ENCODE results near the gene LY6G6F.

The LY6G6F gene

DNA sequence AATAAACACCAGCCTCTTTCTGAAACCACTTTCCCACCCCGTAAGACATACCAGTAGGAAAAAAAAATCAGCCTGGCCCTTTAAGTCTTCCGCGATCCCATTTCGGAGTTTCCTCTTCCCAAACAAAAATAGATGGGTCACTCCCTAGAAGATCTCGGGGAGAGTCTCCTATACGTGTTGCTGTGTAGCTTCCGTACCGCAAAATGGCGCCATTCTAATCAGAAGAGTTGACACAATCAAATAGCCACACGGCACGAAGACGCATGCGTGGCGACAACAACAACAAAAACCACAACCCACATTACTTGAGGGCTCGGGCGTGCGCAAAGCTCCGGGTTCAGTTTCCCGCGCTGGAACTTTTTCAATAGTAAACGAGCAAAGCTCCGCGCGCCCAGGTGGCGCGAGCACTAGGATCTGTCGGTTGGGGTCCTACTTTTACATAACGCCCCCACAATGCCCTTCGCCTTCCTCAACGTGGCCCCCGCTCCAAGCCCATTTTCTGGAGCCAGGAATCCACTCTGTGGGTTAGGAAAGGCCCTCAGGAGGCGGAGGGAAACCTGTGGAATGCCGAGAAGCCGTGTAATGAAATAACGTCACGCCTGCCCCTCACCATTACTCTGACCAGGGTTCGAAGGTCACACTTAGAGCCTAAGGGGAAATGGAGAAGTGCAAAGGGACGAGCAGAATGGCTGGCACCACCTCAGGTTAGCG is 41.7 kb upstream of the LY6G6F start, which contains the start of gene GPANK1:
TSS of gene GPANK1 (minus strand) at position 208 of the 711 bp plus-strand sequence. CDS start 519 bp downstream, outside the sequence.
- no peak within 1 kb of the TSS for H4K8ac ChIP-seq (ENCODE audit: low read depth, low read length)
- H3K4me2 ChIP-seq (ENCODE audit: insufficient read depth, low read length, poor library complexity, severe bottlenecking), result peak within 1 kb of the TSS; percentile 92
- H3K9ac ChIP-seq (ENCODE audit: low read depth, low read length, poor library complexity), result peak within 1 kb of the TSS; percentile 93
- peak within 1 kb of the TSS; percentile 92 to 95 for H3K4me3 ChIP-seq (ENCODE audit: low read length in 2 of 2)
- peak within 1 kb of the TSS; percentile 64 for H4K91ac ChIP-seq (ENCODE audit: low read depth, low read length, poor library complexity)
- no peak within 1 kb of the TSS for H3K4ac ChIP-seq (ENCODE audit: low read length)
- peak within 1 kb of the TSS; percentile 84 for H2AFZ ChIP-seq (ENCODE audit: low read length)
- no peak within 1 kb of the TSS for H3K14ac ChIP-seq (ENCODE audit: low read length)
- DNase-seq (ENCODE audit: low spot score), result peak; percentile 79
- H3K79me1 ChIP-seq (ENCODE audit: low read depth, low read length), result peaks cover 7% of the 10 kb centered on the region
- peaks cover 15 to 16% of the 10 kb centered on the region in 2 donors for H3K4me1 ChIP-seq (ENCODE audit: control insufficient read depth in 2 of 2, insufficient read depth in 1 of 2, low read depth in 1 of 2, low read length in 2 of 2)
- H2BK12ac ChIP-seq (ENCODE audit: low read length), result no peak within 1 kb of the TSS
- H2BK120ac ChIP-seq (ENCODE audit: low read depth, low read length), result no peak within 1 kb of the TSS
- H3K18ac ChIP-seq (ENCODE audit: low read length), result peak within 1 kb of the TSS; percentile 92
- H3K27me3 ChIP-seq (ENCODE audit: control insufficient read depth in 3 of 3, insufficient read depth in 3 of 3, low read depth in 1 of 3, low read length in 3 of 3), result no peaks in the 10 kb centered on the region
- no peaks in the 10 kb centered on the region for H3K9me3 ChIP-seq (replicated peaks in 1 of 2; ENCODE audit: control insufficient read depth in 2 of 2, insufficient read depth in 1 of 2, low read depth in 1 of 2, low read length in 2 of 2)
- peak within 1 kb of the TSS; percentile 93 for H3K27ac ChIP-seq (replicated peaks; ENCODE audit: low read length)
- peak within 1 kb of the TSS; percentile 85 for H2AK5ac ChIP-seq (ENCODE audit: low read depth, low read length)
- peak within 1 kb of the TSS; percentile 58 for H3K23ac ChIP-seq (ENCODE audit: low read depth, low read length, poor library complexity)
- peaks cover 30 to 66% of the 10 kb centered on the region in 2 donors for H3K36me3 ChIP-seq (replicated peaks in 1 of 2; ENCODE audit: control insufficient read depth in 2 of 2, insufficient read depth in 2 of 2, low read length in 2 of 2)
- H2BK15ac ChIP-seq (ENCODE audit: low read length), result no peak within 1 kb of the TSS
- no CpG with 5 or more reads among the region's 39 CpGs for WGBS, 2 donors (ENCODE audit: extremely low coverage in 2 of 2, insufficient read length in 2 of 2, insufficient replicate concordance in 1 of 2)
- peak within 1 kb of the TSS; percentile 45 for H2BK5ac ChIP-seq (ENCODE audit: low read length)

DNA sequence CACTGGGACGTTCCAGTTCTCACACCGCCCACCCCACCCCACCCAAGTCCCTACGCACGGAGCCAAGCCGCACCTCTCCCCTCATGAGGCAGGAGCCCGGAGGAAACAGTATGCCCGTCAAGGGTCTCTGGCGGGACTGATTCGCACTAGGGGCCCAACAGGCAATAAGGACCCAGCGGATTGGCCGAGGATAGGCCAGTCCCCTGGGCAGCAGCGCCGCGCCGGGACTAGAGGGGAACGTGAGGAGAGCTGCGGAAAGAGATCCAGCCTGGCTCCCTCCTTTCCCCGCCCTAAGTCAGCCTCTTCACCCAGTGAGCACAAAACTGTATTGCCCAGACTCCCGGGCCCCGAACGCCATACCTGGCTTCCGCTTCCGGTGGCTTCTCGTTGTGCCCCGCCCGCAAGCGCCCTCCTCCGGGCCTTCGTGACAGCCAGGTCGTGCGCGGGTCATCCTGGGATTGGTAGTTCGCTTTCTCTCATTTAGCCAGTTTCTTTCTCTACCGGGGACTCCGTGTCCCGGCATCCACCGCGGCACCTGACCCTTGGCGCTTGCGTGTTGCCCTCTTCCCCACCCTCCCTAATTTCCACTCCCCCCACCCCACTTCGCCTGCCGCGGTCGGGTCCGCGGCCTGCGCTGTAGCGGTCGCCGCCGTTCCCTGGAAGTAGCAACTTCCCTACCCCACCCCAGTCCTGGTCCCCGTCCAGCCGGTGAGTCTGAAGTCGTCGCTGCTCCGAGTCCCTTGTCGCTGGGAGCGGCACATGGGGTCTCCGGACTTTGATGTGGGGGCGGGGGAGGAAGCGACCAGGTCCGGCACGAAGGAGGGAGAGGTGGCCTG is 40.9 kb upstream of the LY6G6F start, which contains the start of gene CSNK2B:
TSS of gene CSNK2B (plus strand) at position 580 of the 836 bp plus-strand sequence. CDS start 752 bp downstream, outside the sequence.
- peak; percentile 93 for DNase-seq (ENCODE audit: low spot score)
- no peak within 1 kb of the TSS for H3K4ac ChIP-seq (ENCODE audit: low read length)
- no peaks in the 10 kb centered on the region for H3K27me3 ChIP-seq (ENCODE audit: control insufficient read depth in 3 of 3, insufficient read depth in 3 of 3, low read depth in 1 of 3, low read length in 3 of 3)
- peaks cover 7% of the 10 kb centered on the region for H3K79me1 ChIP-seq (ENCODE audit: low read depth, low read length)
- H4K91ac ChIP-seq (ENCODE audit: low read depth, low read length, poor library complexity), result peak within 1 kb of the TSS; percentile 64
- peak within 1 kb of the TSS; percentile 85 for H2AK5ac ChIP-seq (ENCODE audit: low read depth, low read length)
- H3K4me3 ChIP-seq (ENCODE audit: low read length in 2 of 2), result peak within 1 kb of the TSS; percentile 92 to 95
- H2BK5ac ChIP-seq (ENCODE audit: low read length), result peak within 1 kb of the TSS; percentile 45
- peak within 1 kb of the TSS; percentile 92 for H3K4me2 ChIP-seq (ENCODE audit: insufficient read depth, low read length, poor library complexity, severe bottlenecking)
- H3K9ac ChIP-seq (ENCODE audit: low read depth, low read length, poor library complexity), result peak within 1 kb of the TSS; percentile 99
- peak within 1 kb of the TSS; percentile 85 for H2AFZ ChIP-seq (ENCODE audit: low read length)
- peak within 1 kb of the TSS; percentile 97 for H3K18ac ChIP-seq (ENCODE audit: low read length)
- H2BK120ac ChIP-seq (ENCODE audit: low read depth, low read length), result no peak within 1 kb of the TSS
- H4K8ac ChIP-seq (ENCODE audit: low read depth, low read length), result no peak within 1 kb of the TSS
- WGBS, 2 donors (ENCODE audit: extremely low coverage in 2 of 2, insufficient read length in 2 of 2, insufficient replicate concordance in 1 of 2), result no CpG with 5 or more reads among the region's 63 CpGs
- peak within 1 kb of the TSS; percentile 58 for H3K23ac ChIP-seq (ENCODE audit: low read depth, low read length, poor library complexity)
- no peak within 1 kb of the TSS for H2BK12ac ChIP-seq (ENCODE audit: low read length)
- peak within 1 kb of the TSS; percentile 93 for H3K27ac ChIP-seq (replicated peaks; ENCODE audit: low read length)
- no peak within 1 kb of the TSS for H2BK15ac ChIP-seq (ENCODE audit: low read length)
- peak within 1 kb of the TSS; percentile 23 for H3K14ac ChIP-seq (ENCODE audit: low read length)
- peaks cover 36 to 74% of the 10 kb centered on the region in 2 donors for H3K36me3 ChIP-seq (replicated peaks in 1 of 2; ENCODE audit: control insufficient read depth in 2 of 2, insufficient read depth in 2 of 2, low read length in 2 of 2)
- H3K9me3 ChIP-seq (replicated peaks in 1 of 2; ENCODE audit: control insufficient read depth in 2 of 2, insufficient read depth in 1 of 2, low read depth in 1 of 2, low read length in 2 of 2), result no peaks in the 10 kb centered on the region
- peaks cover 14 to 16% of the 10 kb centered on the region in 2 donors for H3K4me1 ChIP-seq (ENCODE audit: control insufficient read depth in 2 of 2, insufficient read depth in 1 of 2, low read depth in 1 of 2, low read length in 2 of 2)

DNA sequence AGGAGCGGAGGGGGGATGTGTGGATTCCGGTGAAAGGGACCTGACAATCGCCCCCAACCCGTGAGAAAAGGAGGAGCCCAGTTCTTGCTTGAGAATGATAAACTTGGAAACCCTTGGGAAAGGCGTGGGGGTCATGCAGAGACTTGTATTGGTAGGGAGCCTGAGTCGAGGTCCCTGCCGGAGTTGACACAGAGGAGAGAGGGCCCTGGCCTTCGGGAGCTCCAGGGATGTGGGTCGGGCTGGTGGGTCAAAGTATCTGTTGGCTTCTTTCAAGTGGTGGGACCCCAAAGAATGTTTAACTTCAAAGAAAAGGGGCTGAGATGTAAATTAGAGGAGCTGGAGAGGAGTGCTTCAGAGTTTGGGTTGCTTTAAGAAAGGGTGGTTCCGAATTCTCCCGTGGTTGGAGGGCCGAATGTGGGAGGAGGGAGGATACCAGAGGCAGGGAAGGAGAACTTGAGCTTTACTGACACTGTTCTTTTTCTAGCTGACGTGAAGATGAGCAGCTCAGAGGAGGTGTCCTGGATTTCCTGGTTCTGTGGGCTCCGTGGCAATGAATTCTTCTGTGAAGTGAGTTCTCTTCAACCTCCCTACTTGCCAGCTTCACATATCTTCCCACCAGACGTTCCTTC is 40.2 kb upstream of the LY6G6F start:
- peaks cover 7% of the 10 kb centered on the region for H3K79me1 ChIP-seq (ENCODE audit: low read depth, low read length)
- H3K14ac ChIP-seq (ENCODE audit: low read length), result no peak overlapping the region
- DNase-seq (ENCODE audit: low spot score), result no peak
- peak overlapping the region; percentile 85 for H2AFZ ChIP-seq (ENCODE audit: low read length)
- no peak overlapping the region for H4K8ac ChIP-seq (ENCODE audit: low read depth, low read length)
- no peaks in the 10 kb centered on the region for H3K27me3 ChIP-seq (ENCODE audit: control insufficient read depth in 3 of 3, insufficient read depth in 3 of 3, low read depth in 1 of 3, low read length in 3 of 3)
- H4K91ac ChIP-seq (ENCODE audit: low read depth, low read length, poor library complexity), result no peak overlapping the region
- peak overlapping the region; percentile 21 for H2AK5ac ChIP-seq (ENCODE audit: low read depth, low read length)
- no peak overlapping the region for H3K27ac ChIP-seq (replicated peaks; ENCODE audit: low read length)
- H3K4me3 ChIP-seq (ENCODE audit: low read length in 2 of 2), result peak overlapping the region; percentile 90 to 92
- H3K9ac ChIP-seq (ENCODE audit: low read depth, low read length, poor library complexity), result peak overlapping the region; percentile 99
- no peaks in the 10 kb centered on the region for H3K9me3 ChIP-seq (replicated peaks in 1 of 2; ENCODE audit: control insufficient read depth in 2 of 2, insufficient read depth in 1 of 2, low read depth in 1 of 2, low read length in 2 of 2)
- H2BK15ac ChIP-seq (ENCODE audit: low read length), result no peak overlapping the region
- WGBS, 2 donors (ENCODE audit: extremely low coverage in 2 of 2, insufficient read length in 2 of 2, insufficient replicate concordance in 1 of 2), result no CpG with 5 or more reads among the region's 15 CpGs
- H2BK12ac ChIP-seq (ENCODE audit: low read length), result no peak overlapping the region
- H2BK5ac ChIP-seq (ENCODE audit: low read length), result peak overlapping the region; percentile 25
- H3K4me1 ChIP-seq (ENCODE audit: control insufficient read depth in 2 of 2, insufficient read depth in 1 of 2, low read depth in 1 of 2, low read length in 2 of 2), result peaks cover 13 to 14% of the 10 kb centered on the region in 2 donors
- no peak overlapping the region for H2BK120ac ChIP-seq (ENCODE audit: low read depth, low read length)
- peak overlapping the region; percentile 97 for H3K18ac ChIP-seq (ENCODE audit: low read length)
- H3K4ac ChIP-seq (ENCODE audit: low read length), result no peak overlapping the region
- peak overlapping the region; percentile 71 for H3K4me2 ChIP-seq (ENCODE audit: insufficient read depth, low read length, poor library complexity, severe bottlenecking)
- peak overlapping the region; percentile 58 for H3K23ac ChIP-seq (ENCODE audit: low read depth, low read length, poor library complexity)
- H3K36me3 ChIP-seq (replicated peaks in 1 of 2; ENCODE audit: control insufficient read depth in 2 of 2, insufficient read depth in 2 of 2, low read length in 2 of 2), result peaks cover 42 to 78% of the 10 kb centered on the region in 2 donors

Measured in neuronal stem cell (in vitro differentiated cells).